Measurements from ENCODE around the gene WIZ.
"Not testable (repeated sequence)": the region's sequence is repeated elsewhere in the genome, so short reads cannot be mapped to it uniquely, and the experiment has no call there.

Gene WIZ

GRCh38 chr19:15473821-15474220 is 24.1 kb upstream of the WIZ start:
- peaks cover 22% of the 10 kb centered on the region for H3K4me1 Mint-ChIP-seq
- not testable (repeated sequence) for ATAC-seq, H3K36me3 Mint-ChIP-seq, H3K9me3 Mint-ChIP-seq, H3K4me3 Mint-ChIP-seq
- H3K27me3 Mint-ChIP-seq = peaks cover 28% of the 10 kb centered on the region
- H3K27ac Mint-ChIP-seq = peak overlapping the region; percentile 10

GRCh38 chr19:15471639-15472101 is 21.9 kb upstream of the WIZ start:
- H3K36me3 Mint-ChIP-seq = peaks cover 6% of the 10 kb centered on the region
- H3K27ac Mint-ChIP-seq = no peak overlapping the region
- peaks cover 39% of the 10 kb centered on the region for H3K27me3 Mint-ChIP-seq
- no peak overlapping the region for H3K4me3 Mint-ChIP-seq
- ATAC-seq = no peak
- H3K9me3 Mint-ChIP-seq = no peaks in the 10 kb centered on the region
- peaks cover 41% of the 10 kb centered on the region for H3K4me1 Mint-ChIP-seq

GRCh38 chr19:15469513-15470297 is 19.9 kb upstream of the WIZ start:
- H3K4me3 Mint-ChIP-seq = peak overlapping the region; percentile 65
- H3K36me3 Mint-ChIP-seq = peaks cover 6% of the 10 kb centered on the region
- H3K27ac Mint-ChIP-seq = peak overlapping the region; percentile 8
- H3K9me3 Mint-ChIP-seq = no peaks in the 10 kb centered on the region
- peaks cover 39% of the 10 kb centered on the region for H3K27me3 Mint-ChIP-seq
- H3K4me1 Mint-ChIP-seq = peaks cover 50% of the 10 kb centered on the region
- peak; percentile 65 for ATAC-seq

GRCh38 chr19:15468675-15469512 is 19.1 kb upstream of the WIZ start:
- Mint-ChIP-seq H3K36me3 (peaks cover 6% of the 10 kb centered on the region), H3K27me3 (peaks cover 39% of the 10 kb centered on the region), H3K4me1 (peaks cover 53% of the 10 kb centered on the region), H3K4me3 (peak overlapping the region; percentile 65), H3K9me3 (no peaks in the 10 kb centered on the region), H3K27ac (peak overlapping the region; percentile 8)
- no peak for ATAC-seq

GRCh38 chr19:15467734-15468214 is 18.0 kb upstream of the WIZ start:
- ATAC-seq = no peak
- H3K27ac Mint-ChIP-seq = peak overlapping the region; percentile 36
- no peak overlapping the region for H3K4me3 Mint-ChIP-seq
- H3K36me3 Mint-ChIP-seq = peaks cover 6% of the 10 kb centered on the region
- peaks cover 39% of the 10 kb centered on the region for H3K27me3 Mint-ChIP-seq
- H3K4me1 Mint-ChIP-seq = peaks cover 55% of the 10 kb centered on the region
- no peaks in the 10 kb centered on the region for H3K9me3 Mint-ChIP-seq

- Mint-ChIP-seq H3K36me3 (peaks cover 6% of the 10 kb centered on the region), H3K27ac (peak overlapping the region; percentile 36), H3K27me3 (peaks cover 39% of the 10 kb centered on the region), H3K4me1 (peaks cover 60% of the 10 kb centered on the region), H3K4me3 (peak overlapping the region; percentile 23), H3K9me3 (no peaks in the 10 kb centered on the region)
- ATAC-seq = peak; percentile 62
Observed at GRCh38 chr19:15466851-15467733, 17.3 kb upstream of the WIZ start.

GRCh38 chr19:15464394-15465385 is 14.9 kb upstream of the WIZ start, which contains the start of gene RASAL3:
Gene RASAL3 (minus strand): TSS chr19:15464544. CDS start chr19:15464358, 186 bp downstream.
- Mint-ChIP-seq H3K27me3 (peaks cover 20% of the 10 kb centered on the region), H3K4me3 (peak within 1 kb of the TSS; percentile 82), H3K27ac (peak within 1 kb of the TSS; percentile 95), H3K4me1 (peaks cover 64% of the 10 kb centered on the region), H3K9me3 (no peaks in the 10 kb centered on the region), H3K36me3 (peaks cover 11% of the 10 kb centered on the region)
- ATAC-seq = peak; percentile 89

GRCh38 chr19:15463861-15464371 is 14.2 kb upstream of the WIZ start:
- peak; percentile 93 for ATAC-seq
- Mint-ChIP-seq H3K9me3 (no peaks in the 10 kb centered on the region), H3K36me3 (peaks cover 15% of the 10 kb centered on the region), H3K27me3 (peaks cover 12% of the 10 kb centered on the region), H3K27ac (peak overlapping the region; percentile 95), H3K4me3 (peak overlapping the region; percentile 82), H3K4me1 (peaks cover 58% of the 10 kb centered on the region)

- Mint-ChIP-seq H3K4me1 (peaks cover 38% of the 10 kb centered on the region), H3K27me3 (no peaks in the 10 kb centered on the region), H3K9me3 (no peaks in the 10 kb centered on the region), H3K27ac (peak overlapping the region; percentile 60), H3K36me3 (peaks cover 18% of the 10 kb centered on the region), H3K4me3 (no peak overlapping the region)
- no peak for ATAC-seq
Observed at GRCh38 chr19:15461694-15462093, 11.9 kb upstream of the WIZ start.

GRCh38 chr19:15457701-15458484 is 8.1 kb upstream of the WIZ start:
- Mint-ChIP-seq H3K4me3 (no peak overlapping the region), H3K27me3 (no peaks in the 10 kb centered on the region), H3K4me1 (peaks cover 22% of the 10 kb centered on the region), H3K9me3 (no peaks in the 10 kb centered on the region), H3K27ac (no peak overlapping the region), H3K36me3 (peaks cover 53% of the 10 kb centered on the region)
- peak; percentile 25 for ATAC-seq

GRCh38 chr19:15456871-15457700 is 7.3 kb upstream of the WIZ start:
- Mint-ChIP-seq H3K27ac (no peak overlapping the region), H3K27me3 (no peaks in the 10 kb centered on the region), H3K4me3 (no peak overlapping the region), H3K9me3 (no peaks in the 10 kb centered on the region), H3K36me3 (peaks cover 60% of the 10 kb centered on the region), H3K4me1 (peaks cover 17% of the 10 kb centered on the region)
- peak; percentile 40 for ATAC-seq

- Mint-ChIP-seq H3K36me3 (peaks cover 66% of the 10 kb centered on the region), H3K27ac (no peak overlapping the region)
Observed at GRCh38 chr19:15456441-15456840, 6.7 kb upstream of the WIZ start.

More at GRCh38 chr19:15456441-15456840, 6.7 kb upstream of the WIZ start:
- H3K4me1 Mint-ChIP-seq = peaks cover 11% of the 10 kb centered on the region
- H3K4me3 Mint-ChIP-seq = no peak overlapping the region
- H3K9me3 Mint-ChIP-seq = no peaks in the 10 kb centered on the region
- ATAC-seq = no peak
- no peaks in the 10 kb centered on the region for H3K27me3 Mint-ChIP-seq

Measured in stimulated activated memory B cell treated with anti-CD40 and anti-IgM and Interleukin-4, amounts not matched to agents 10 μg/mL and 1 μg/mL and 100 μg/mL, for 72 hours (primary cell).